GM12801 (cell line): Measurements from ENCODE around the gene USHBP1.

Experiments
- CTCF ChIP-seq: IDR thresholded peaks from one replicate; pipeline ENCODE4 v1.5.1; 2011; ENCODE audit warnings: control low read depth; ENCODE audit not compliant: insufficient read length; ENCODE audit errors: extremely low read depth

USHBP1 gene

GRCh38 chr19:17263712-17264640 lies 569 bp downstream of the USHBP1 start:
- TF ChIP-seq CTCF = no peak

- TF ChIP-seq CTCF = no peak
Observed at GRCh38 chr19:17262557-17262956, 2.0 kb downstream of the USHBP1 start.

GRCh38 chr19:17260842-17261325 lies 3.7 kb downstream of the USHBP1 start:
- TF ChIP-seq CTCF = peak; percentile 93

- no peak for TF ChIP-seq CTCF
Observed at GRCh38 chr19:17259934-17260333, 4.6 kb downstream of the USHBP1 start.

- no peak for TF ChIP-seq CTCF
Observed at GRCh38 chr19:17259118-17259780, 5.3 kb downstream of the USHBP1 start.

GRCh38 chr19:17256130-17256529 lies 8.4 kb downstream of the USHBP1 start:
- TF ChIP-seq CTCF = no peak

- no peak for TF ChIP-seq CTCF
Observed at GRCh38 chr19:17255150-17255621, 9.4 kb downstream of the USHBP1 start.
